Panc1 (cell line): Measurements from ENCODE around the gene BCORL1.

Experiments used
- SIN3A ChIP-seq: IDR thresholded peaks from 2 replicates; pipeline ENCODE4 v1.6.1; 2012; ENCODE audit warnings: low read depth, mild to moderate bottlenecking, low read length, moderate library complexity, borderline replicate concordance; ENCODE audit not compliant: insufficient read depth
- TF ChIP-seq, protein P1 (sequence below): fragments of 450-650 bp; IDR thresholded peaks from 2 replicates; pipeline ENCODE4 v1.5.1; 2017; ENCODE audit warnings: mild to moderate bottlenecking

- TF ChIP-seq, protein P1, sequence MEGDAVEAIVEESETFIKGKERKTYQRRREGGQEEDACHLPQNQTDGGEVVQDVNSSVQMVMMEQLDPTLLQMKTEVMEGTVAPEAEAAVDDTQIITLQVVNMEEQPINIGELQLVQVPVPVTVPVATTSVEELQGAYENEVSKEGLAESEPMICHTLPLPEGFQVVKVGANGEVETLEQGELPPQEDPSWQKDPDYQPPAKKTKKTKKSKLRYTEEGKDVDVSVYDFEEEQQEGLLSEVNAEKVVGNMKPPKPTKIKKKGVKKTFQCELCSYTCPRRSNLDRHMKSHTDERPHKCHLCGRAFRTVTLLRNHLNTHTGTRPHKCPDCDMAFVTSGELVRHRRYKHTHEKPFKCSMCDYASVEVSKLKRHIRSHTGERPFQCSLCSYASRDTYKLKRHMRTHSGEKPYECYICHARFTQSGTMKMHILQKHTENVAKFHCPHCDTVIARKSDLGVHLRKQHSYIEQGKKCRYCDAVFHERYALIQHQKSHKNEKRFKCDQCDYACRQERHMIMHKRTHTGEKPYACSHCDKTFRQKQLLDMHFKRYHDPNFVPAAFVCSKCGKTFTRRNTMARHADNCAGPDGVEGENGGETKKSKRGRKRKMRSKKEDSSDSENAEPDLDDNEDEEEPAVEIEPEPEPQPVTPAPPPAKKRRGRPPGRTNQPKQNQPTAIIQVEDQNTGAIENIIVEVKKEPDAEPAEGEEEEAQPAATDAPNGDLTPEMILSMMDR, result no peak
- TF ChIP-seq SIN3A, result no peak
Measured at GRCh38 chrX:129945131-129945530, 37.3 kb upstream of the BCORL1 start.
